ENCODE measurements around the gene NPM3. TPM values are rescaled to one million over a fixed set of nuclear protein-coding genes. Genes with fewer than 3 reads are reported as not detected.

NPM3 gene
- total RNA-seq, 1 donor from 2014 or later, result 64.8 TPM

DNA sequence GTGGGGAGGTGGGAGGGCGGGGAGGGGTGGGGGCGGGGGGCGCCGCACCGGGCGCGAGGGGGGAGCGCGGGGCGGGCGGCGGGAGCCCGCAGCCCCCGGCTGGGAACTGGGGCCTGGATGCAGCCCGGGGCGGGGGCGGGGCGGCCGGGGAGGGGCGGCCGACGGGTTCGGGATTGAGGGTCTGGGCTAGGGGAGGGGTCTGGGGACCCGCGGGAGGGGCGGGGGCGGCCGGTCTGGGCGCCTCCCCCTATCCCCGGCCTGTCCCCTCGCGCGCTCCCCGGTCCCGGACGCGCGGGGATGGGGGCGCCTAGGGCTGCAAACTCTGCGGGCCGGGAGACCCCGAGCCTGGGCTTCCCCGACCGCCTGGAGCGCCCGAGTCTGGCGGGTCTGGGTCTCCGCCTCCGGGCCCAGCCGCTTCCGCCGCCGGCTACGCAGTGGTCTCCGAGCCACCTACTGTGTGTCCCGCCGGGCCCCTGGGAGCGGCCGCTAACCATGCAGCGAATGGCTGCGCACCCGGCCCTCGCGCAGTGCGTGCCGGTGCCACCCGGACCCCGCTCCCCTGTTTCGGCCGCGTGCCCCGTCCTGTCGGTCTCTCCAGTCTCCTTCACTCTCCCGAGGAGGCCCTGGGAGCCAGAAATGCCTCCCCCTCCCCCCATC lies 7.0 kb downstream of the NPM3 start:
- Mint-ChIP-seq H3K27me3 (ENCODE audit: low read depth) (peaks cover 89% of the 10 kb centered on the region), H3K27ac (ENCODE audit: unreplicated experiment) (no peak overlapping the region), H3K4me3 (no peak overlapping the region), H3K9me3 (no peaks in the 10 kb centered on the region), H3K4me1 (peaks cover 17% of the 10 kb centered on the region), H3K36me3 (ENCODE audit: low read depth) (peaks cover 5% of the 10 kb centered on the region)
- no peak for DNase-seq (ENCODE audit: low read depth, low spot score)
- TF ChIP-seq, protein P1, sequence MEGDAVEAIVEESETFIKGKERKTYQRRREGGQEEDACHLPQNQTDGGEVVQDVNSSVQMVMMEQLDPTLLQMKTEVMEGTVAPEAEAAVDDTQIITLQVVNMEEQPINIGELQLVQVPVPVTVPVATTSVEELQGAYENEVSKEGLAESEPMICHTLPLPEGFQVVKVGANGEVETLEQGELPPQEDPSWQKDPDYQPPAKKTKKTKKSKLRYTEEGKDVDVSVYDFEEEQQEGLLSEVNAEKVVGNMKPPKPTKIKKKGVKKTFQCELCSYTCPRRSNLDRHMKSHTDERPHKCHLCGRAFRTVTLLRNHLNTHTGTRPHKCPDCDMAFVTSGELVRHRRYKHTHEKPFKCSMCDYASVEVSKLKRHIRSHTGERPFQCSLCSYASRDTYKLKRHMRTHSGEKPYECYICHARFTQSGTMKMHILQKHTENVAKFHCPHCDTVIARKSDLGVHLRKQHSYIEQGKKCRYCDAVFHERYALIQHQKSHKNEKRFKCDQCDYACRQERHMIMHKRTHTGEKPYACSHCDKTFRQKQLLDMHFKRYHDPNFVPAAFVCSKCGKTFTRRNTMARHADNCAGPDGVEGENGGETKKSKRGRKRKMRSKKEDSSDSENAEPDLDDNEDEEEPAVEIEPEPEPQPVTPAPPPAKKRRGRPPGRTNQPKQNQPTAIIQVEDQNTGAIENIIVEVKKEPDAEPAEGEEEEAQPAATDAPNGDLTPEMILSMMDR (conservative IDR thresholded peaks at IDR 0.05), result no peak

DNA sequence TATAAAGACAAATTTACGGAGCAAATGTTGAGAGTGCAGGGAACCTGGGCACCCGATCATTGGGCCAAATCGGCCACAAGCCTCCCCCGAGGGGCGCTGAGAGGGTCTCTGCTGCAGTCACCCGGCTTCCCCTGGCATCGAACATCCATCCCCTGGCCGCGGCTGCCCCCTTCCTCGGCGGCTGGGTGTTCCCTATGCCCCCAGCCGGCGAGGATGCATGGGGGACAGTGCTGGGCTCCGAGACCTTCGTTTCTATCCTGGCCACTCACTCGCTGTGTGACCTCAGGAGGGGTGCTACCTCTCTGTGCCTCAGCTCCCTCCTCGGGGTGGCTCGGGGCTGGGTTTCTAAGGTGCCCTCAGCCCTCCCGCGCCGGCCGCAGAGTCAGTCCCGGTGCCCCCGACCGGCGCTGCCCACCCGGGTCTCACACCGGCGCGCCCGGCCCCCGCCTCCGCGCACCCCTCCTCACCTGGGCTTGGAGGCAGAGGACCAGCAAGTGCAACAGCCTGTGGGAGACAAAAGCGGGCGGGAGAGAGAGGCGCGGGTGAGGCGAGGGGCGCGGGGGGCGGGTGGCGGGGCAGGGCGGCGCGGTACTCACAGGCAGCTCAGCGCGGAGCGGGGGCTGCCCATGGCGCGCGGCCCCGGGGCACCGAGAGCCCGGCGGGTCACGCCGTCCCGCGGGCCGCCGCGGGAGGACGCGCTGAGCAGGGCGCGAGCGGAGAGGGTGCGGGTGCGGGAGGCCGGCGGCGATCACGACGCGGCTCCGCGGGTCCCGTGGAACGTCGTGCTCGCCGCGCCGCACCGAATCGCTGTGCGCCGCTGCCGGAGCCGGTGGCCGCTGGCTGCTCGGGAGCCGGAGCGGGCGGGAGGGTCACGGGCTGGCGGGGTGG lies 7.7 kb downstream of the NPM3 start, which contains the start of gene FGF8:
Gene FGF8, minus strand, starts transcription at position 842 of the 888 bp plus-strand sequence. Its CDS starts 214 bp downstream, at position 628.
- H3K27me3 Mint-ChIP-seq (ENCODE audit: low read depth), result peaks cover 88% of the 10 kb centered on the region

GRCh38 chr10:101774589-101775272 lies 8.5 kb downstream of the NPM3 start:
- no peaks in the 10 kb centered on the region for H3K9me3 Mint-ChIP-seq
- H3K27ac Mint-ChIP-seq (ENCODE audit: unreplicated experiment), result no peak overlapping the region
- H3K4me1 Mint-ChIP-seq, result peaks cover 12% of the 10 kb centered on the region
- H3K36me3 Mint-ChIP-seq (ENCODE audit: low read depth), result peaks cover 5% of the 10 kb centered on the region
- peak overlapping the region; percentile 79 for H3K4me3 Mint-ChIP-seq
- no peak for DNase-seq (ENCODE audit: low read depth, low spot score)
- H3K27me3 Mint-ChIP-seq (ENCODE audit: low read depth), result peaks cover 87% of the 10 kb centered on the region
- TF ChIP-seq, protein P1 (conservative IDR thresholded peaks at IDR 0.05), result no peak

More for the DNA sequence above, 7.7 kb downstream of the NPM3 start, which contains the start of gene FGF8:
- Mint-ChIP-seq H3K27ac (ENCODE audit: unreplicated experiment) (no peak within 1 kb of the TSS), H3K4me3 (no peak within 1 kb of the TSS), H3K9me3 (no peaks in the 10 kb centered on the region), H3K4me1 (peaks cover 12% of the 10 kb centered on the region), H3K36me3 (ENCODE audit: low read depth) (peaks cover 5% of the 10 kb centered on the region)
- DNase-seq (ENCODE audit: low read depth, low spot score), result no peak
- TF ChIP-seq, protein P1 (conservative IDR thresholded peaks at IDR 0.05), result no peak

DNA sequence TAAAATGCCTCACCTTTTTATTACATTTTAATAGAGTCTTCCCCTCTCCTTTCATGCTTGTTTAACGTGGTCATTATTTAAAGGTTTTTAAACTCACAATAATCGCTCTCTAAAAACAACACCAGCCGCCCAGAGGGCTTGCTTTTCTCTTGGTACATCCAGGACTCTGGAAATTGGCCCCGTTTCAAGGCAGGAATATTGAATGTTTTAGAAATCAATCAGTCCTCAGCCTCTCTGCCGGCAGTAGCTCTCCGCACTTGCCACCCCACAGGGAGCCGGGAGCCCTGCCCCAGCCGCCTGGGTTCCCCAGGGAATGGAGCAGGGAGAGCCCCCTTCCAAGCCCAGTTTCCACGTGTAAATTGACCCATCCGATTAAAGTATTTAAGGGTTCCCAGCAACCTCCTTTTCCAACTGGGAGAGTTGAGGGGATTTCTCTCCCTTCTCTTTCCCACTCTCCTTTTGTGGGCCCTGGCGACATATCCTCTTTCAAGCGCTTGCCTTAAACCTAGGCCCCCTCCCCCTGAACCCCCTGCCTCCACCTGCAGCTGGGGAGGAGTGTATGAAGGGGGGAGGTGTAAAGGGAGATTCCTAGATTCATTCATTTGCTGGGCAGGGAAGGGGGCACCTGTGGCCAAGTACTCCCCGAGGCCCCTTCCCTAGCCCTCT lies 9.2 kb downstream of the NPM3 start:
- Mint-ChIP-seq H3K27me3 (ENCODE audit: low read depth) (peaks cover 87% of the 10 kb centered on the region), H3K4me3 (no peak overlapping the region), H3K4me1 (peaks cover 10% of the 10 kb centered on the region), H3K27ac (ENCODE audit: unreplicated experiment) (no peak overlapping the region), H3K9me3 (no peaks in the 10 kb centered on the region), H3K36me3 (ENCODE audit: low read depth) (peaks cover 5% of the 10 kb centered on the region)
- DNase-seq (ENCODE audit: low read depth, low spot score), result no peak
- TF ChIP-seq, protein P1 (conservative IDR thresholded peaks at IDR 0.05), result no peak

All from neural crest cell (in vitro differentiated cells).